ENCODE measurements around the gene CPED1.
"Not testable (repeated sequence)": the region's sequence is repeated elsewhere in the genome, so short reads cannot be mapped to it uniquely, and the experiment has no call there.

Gene CPED1

DNA sequence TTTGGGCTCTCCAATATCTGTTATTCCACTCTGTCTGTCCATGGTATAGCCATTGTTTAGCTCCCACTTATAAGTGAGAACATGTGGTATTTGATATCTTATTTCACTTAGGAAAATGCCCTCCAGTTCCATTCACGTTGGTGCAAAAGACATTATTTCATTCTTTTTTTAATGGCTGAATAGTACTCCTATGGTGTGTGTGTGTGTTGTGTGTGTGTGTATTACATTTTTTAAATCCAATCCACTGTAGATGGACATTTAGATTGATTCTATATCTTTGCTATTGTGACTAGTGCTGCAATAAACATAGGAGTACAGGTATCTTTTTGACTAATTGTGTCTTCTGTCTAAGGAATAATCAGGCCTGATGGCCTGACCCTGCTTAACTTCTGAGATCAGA, 7.4 kb upstream of the CPED1 start:
- TF ChIP-seq, protein P1, sequence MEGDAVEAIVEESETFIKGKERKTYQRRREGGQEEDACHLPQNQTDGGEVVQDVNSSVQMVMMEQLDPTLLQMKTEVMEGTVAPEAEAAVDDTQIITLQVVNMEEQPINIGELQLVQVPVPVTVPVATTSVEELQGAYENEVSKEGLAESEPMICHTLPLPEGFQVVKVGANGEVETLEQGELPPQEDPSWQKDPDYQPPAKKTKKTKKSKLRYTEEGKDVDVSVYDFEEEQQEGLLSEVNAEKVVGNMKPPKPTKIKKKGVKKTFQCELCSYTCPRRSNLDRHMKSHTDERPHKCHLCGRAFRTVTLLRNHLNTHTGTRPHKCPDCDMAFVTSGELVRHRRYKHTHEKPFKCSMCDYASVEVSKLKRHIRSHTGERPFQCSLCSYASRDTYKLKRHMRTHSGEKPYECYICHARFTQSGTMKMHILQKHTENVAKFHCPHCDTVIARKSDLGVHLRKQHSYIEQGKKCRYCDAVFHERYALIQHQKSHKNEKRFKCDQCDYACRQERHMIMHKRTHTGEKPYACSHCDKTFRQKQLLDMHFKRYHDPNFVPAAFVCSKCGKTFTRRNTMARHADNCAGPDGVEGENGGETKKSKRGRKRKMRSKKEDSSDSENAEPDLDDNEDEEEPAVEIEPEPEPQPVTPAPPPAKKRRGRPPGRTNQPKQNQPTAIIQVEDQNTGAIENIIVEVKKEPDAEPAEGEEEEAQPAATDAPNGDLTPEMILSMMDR (IDR thresholded peaks at IDR 0.05; ENCODE audit: low read depth, low read length): no peak
- no peak overlapping the region for H3K4me3 ChIP-seq (ENCODE audit: low read depth, low read length)

DNA sequence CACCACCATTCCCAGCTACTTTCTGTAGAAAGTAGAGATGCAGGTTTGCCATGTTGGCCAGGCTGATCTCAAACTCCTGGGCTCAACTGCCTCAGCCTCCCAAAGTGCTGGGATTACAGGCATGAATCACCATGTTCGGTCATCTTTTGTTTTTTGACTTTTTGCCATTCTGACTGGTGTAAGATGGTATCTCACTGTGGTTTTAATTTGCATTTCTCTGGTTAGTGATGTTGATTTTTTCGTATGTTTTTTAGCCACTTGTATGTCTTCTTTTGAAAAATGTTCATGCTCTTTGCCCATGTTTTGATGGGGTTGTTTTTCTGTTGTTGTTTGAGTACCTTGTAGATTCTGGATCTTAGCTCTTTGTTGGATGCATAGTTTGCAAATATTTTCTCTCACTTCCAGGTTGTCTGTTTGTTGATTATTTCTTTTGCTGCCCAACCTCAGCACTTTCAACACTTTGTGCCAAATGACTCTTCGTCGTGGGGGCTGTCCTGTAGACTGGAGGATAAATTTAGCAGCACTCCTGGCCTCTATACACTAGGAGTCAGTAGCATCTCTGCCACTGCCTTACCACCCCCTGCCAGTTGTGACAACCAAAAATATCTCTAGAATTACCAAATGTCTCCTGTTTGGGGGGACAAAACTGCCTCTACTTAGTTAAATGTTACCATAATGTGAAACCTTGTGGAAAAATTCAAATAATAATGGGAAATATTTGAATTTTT, 6.5 kb upstream of the CPED1 start:
- TF ChIP-seq, protein P1 (IDR thresholded peaks at IDR 0.05; ENCODE audit: low read depth, low read length): no peak
- no peak overlapping the region for H3K4me3 ChIP-seq (ENCODE audit: low read depth, low read length)

DNA sequence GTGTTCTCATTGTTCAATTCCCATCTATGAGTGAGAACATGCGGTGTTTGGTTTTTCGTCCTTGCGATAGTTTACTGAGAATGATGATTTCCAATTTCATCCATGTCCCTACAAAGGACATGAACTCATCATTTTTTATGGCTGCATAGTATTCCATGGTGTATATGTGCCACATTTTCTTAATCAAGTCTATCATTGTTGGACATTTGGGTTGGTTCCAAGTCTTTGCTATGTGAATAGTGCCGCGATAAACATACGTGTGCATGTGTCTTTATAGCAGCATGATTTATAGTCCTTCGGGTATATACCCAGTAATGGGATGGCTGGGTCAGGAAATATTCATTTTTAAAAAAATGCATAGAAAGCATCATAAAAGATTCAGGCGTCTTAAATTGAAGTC, 4.9 kb upstream of the CPED1 start:
- H3K4me3 ChIP-seq (ENCODE audit: low read depth, low read length): not testable (repeated sequence)

DNA sequence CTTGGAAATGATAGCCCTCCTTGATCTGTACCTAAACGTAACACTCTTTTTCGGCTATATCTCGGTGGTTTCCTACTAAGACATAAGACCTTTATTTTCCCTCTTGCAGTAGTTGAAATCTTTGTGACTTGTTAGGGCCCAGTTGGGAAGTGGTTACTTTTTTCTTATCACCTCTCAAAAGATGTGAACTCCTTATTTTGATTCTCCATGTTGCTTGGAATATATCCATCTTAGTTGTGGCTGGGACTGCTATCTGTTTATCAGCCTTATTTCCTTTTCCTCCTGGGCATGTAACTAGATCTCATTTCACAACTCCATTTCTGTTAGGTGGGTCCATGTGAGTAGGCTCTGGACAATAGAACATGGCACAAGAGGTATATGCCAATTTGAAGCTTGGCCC, 4.1 kb upstream of the CPED1 start:
- TF ChIP-seq, protein P1 (IDR thresholded peaks at IDR 0.05; ENCODE audit: low read depth, low read length): no peak
- no peak overlapping the region for H3K4me3 ChIP-seq (ENCODE audit: low read depth, low read length)

DNA sequence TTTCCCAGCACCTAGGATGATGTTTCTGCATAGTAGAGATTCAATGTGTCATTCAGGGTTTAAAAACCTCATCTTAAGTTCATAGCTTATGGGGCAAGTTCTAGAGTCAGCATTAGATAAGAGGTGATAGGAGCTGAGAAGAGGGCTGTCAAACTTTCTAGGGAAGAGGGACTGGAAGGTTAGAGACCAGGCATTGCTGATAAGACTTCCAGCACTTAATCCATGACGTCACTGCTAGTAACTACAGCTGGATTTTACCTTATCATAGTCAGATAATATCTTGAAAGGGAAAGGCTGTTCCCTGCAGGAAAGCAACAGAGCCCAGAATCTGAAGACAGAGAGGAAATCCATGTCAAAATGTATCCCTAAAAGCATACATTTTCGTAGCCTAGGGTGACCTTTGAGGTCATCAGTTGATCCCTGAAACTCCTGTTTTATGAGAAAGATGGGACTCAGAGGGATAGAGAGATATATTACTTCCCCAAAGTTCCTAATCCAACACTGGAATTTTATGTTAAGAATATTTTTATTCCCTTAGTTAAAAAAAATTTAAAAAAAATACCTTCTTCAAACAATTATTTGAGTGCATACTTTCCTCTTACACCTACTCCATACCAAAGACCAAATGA, 3.3 kb upstream of the CPED1 start:
- TF ChIP-seq, protein P1 (IDR thresholded peaks at IDR 0.05; ENCODE audit: low read depth, low read length): no peak
- H3K4me3 ChIP-seq (ENCODE audit: low read depth, low read length): no peak overlapping the region

DNA sequence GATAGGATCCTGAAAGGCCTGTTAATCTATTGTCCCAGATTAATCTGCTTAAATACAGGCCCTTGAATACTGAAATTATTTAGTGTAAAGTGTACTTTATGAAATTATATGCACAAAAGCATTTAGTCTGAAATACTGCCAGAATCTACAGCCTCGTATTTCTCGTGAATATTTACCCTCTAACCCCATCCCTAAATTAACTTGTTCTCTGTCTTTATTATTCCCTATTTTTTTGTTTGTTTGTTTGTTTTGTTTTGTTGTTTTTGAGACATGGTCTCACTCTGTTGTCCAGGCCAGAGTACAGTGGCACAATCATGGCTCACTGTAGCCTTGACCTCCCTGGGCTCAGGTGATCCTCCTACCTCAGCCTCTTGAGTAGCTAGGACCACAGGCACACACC, 2.7 kb upstream of the CPED1 start:
- no peak overlapping the region for H3K4me3 ChIP-seq (ENCODE audit: low read depth, low read length)
- TF ChIP-seq, protein P1 (IDR thresholded peaks at IDR 0.05; ENCODE audit: low read depth, low read length): no peak

DNA sequence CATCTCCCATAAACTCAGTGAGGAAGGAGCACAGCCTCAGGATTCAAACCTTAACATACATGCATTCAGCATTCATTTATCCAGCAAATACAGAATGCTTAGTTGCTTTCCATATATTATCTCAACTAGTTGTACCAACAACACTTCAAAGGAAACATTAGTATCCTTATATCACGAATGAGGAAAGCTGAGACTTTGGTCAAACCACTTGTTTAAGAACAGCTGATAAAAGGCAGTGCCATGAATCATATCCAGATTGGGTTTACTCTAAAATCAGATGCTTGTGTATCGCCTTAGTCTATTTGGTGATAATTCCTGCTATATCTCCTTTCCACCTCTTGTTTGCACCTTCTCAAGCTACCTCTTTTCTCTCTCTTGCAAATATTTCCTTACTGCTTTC, 1.9 kb upstream of the CPED1 start:
- no peak overlapping the region for H3K4me3 ChIP-seq (ENCODE audit: low read depth, low read length)
- TF ChIP-seq, protein P1 (IDR thresholded peaks at IDR 0.05; ENCODE audit: low read depth, low read length): no peak

All from WI38 (cell line).